SK-N-SH (cell line): ENCODE data around the gene ATG7. TPM values are rescaled to one million over a fixed set of nuclear protein-coding genes. Genes with fewer than 3 reads are reported as not detected.

Source experiments
- CTCF ChIA-PET: fragments of 300-600, 350-600 bp; formaldehyde crosslinking; extraction: SDS; loops from one replicate; lab custom pipeline; 2021; lab: Yijun Ruan, JAX
- POLR2A ChIA-PET: fragments of 350-600 bp; sonication (Branson Sonifier 250); formaldehyde crosslinking; extraction: SDS; loops from one replicate; lab custom pipeline; 2020; ENCODE audit warnings: antibody characterized with exemption, inconsistent platforms; lab: Yijun Ruan, JAX
- DNase-seq: peaks from one replicate; pipeline ENCODE4 v3.0.0; 2012
- H2AFZ ChIP-seq: fragments of 200-600 bp; sonication (generic); 2 replicates; pipeline ENCODE4 v1.8.1; 2016; ENCODE audit warnings: antibody characterized with exemption, mild to moderate bottlenecking, low read depth
- H3F3A ChIP-seq: fragments of 200-600 bp; sonication (generic); replicated peaks from 2 replicates; pipeline ENCODE3; 2016; ENCODE audit warnings: antibody characterized with exemption, mild to moderate bottlenecking; ENCODE audit not compliant: insufficient read depth
- H3K27ac ChIP-seq, 2 experiments: fragments of 200-500 bp in 1 of 2; fragments of 200-600 bp in 1 of 2; sonication (Bioruptor generic) in 1 of 2; sonication (generic), shearing (Covaris generic) in 1 of 2; 2 replicates each; pipeline versions ENCODE4 v1.5.1 to v1.6.1; 2014 to 2016; ENCODE audit warnings: low read depth in 2 of 2, inconsistent platforms in 1 of 2, low read length in 1 of 2, mild to moderate bottlenecking in 1 of 2, mixed read lengths in 1 of 2
- H3K27me3 ChIP-seq: fragments of 200-600 bp; sonication (generic), shearing (Covaris generic); 2 replicates; pipeline ENCODE4 v1.6.1; 2016; ENCODE audit warnings: mixed run types; ENCODE audit not compliant: insufficient read depth
- H3K36me3 ChIP-seq, 2 experiments: fragments of 200-500 bp in 1 of 2; fragments of 200-600 bp in 1 of 2; sonication (Bioruptor generic) in 1 of 2; sonication (generic) in 1 of 2; replicated peaks in 1 of 2; 2 replicates each; pipeline versions ENCODE3 to v1.5.1; 2014 to 2016; ENCODE audit warnings: low read length in 1 of 2, mild to moderate bottlenecking in 1 of 2; ENCODE audit not compliant: insufficient read depth in 2 of 2, control insufficient read depth in 1 of 2
- H3K4me1 ChIP-seq, 2 experiments: fragments of 200-500 bp in 1 of 2; fragments of 200-600 bp in 1 of 2; sonication (Bioruptor generic) in 1 of 2; sonication (generic), shearing (Covaris generic) in 1 of 2; 2 replicates each; pipeline versions ENCODE4 v1.5.1 to v1.6.1; 2014 to 2016; ENCODE audit warnings: low read depth in 1 of 2, low read length in 1 of 2, mixed run types in 1 of 2; ENCODE audit not compliant: insufficient read depth in 2 of 2, control insufficient read depth in 1 of 2
- H3K4me2 ChIP-seq: fragments of 200-600 bp; sonication (generic), shearing (Covaris generic); 2 replicates; pipeline ENCODE4 v1.6.1; 2017; ENCODE audit warnings: mixed run types
- H3K4me3 ChIP-seq, 2 experiments: fragments of 200-500 bp in 1 of 2; fragments of 200-600 bp in 1 of 2; sonication (Bioruptor generic) in 1 of 2; sonication (generic), shearing (Covaris generic) in 1 of 2; 2 replicates each; pipeline versions ENCODE4 v1.5.1 to v1.8.1; 2014 to 2016; ENCODE audit warnings: low read depth in 2 of 2, inconsistent platforms in 1 of 2, low read length in 1 of 2, mild to moderate bottlenecking in 1 of 2, mixed read lengths in 1 of 2, moderate library complexity in 1 of 2
- H3K79me2 ChIP-seq: fragments of 200-600 bp; sonication (generic); 2 replicates; pipeline ENCODE4 v1.8.1; 2017; ENCODE audit warnings: mild to moderate bottlenecking; ENCODE audit not compliant: insufficient read depth
- H3K9ac ChIP-seq: fragments of 200-600 bp; sonication (generic); 2 replicates; pipeline ENCODE4 v1.6.1; 2017; ENCODE audit warnings: mixed run types
- H3K9me2 ChIP-seq: fragments of 200-600 bp; sonication (generic); 2 replicates; pipeline ENCODE4 v1.6.1; 2017; ENCODE audit warnings: mixed run types
- H3K9me3 ChIP-seq: fragments of 200-600 bp; sonication (generic); 2 replicates; pipeline ENCODE4 v1.6.1; 2017; ENCODE audit warnings: mixed run types, mild to moderate bottlenecking, moderate library complexity
- H4K20me1 ChIP-seq: fragments of 200-600 bp; sonication (generic); 2 replicates; pipeline ENCODE4 v1.6.1; 2017; ENCODE audit warnings: mild to moderate bottlenecking, mixed run types; ENCODE audit not compliant: insufficient read depth
- CHD2 ChIP-seq: fragments of 150-350 bp; IDR thresholded peaks from 2 replicates; pipeline ENCODE4 v1.6.1; 2018; ENCODE audit warnings: low read length; ENCODE audit not compliant: partially characterized antibody
- CTCF ChIP-seq: fragments of 200-600 bp; sonication (generic); IDR thresholded peaks from 2 replicates; pipeline ENCODE4 v1.6.1; 2017; ENCODE audit warnings: antibody characterized with exemption, mild to moderate bottlenecking, moderate library complexity
- EP300 ChIP-seq, 2 experiments: IDR thresholded peaks; 2 replicates each; pipeline versions ENCODE4 v1.4.0 to v1.6.1; 2012; ENCODE audit warnings: borderline replicate concordance in 1 of 2, low read depth in 1 of 2, low read length in 1 of 2
- EZH2phosphoT487 ChIP-seq: fragments of 200-600 bp; sonication (generic); IDR thresholded peaks from 2 replicates; pipeline ENCODE4 v1.6.1; 2017; ENCODE audit warnings: low read depth, mixed run types, mild to moderate bottlenecking, antibody characterized with exemption, moderate library complexity, borderline replicate concordance
- FOXJ3 ChIP-seq: sonication (generic); formaldehyde crosslinking; IDR thresholded peaks from 2 replicates; pipeline ENCODE4 v1.5.1; 2020; ENCODE audit warnings: mild to moderate bottlenecking, missing genetic modification reagents
- FOXM1 ChIP-seq: IDR thresholded peaks from 2 replicates; pipeline ENCODE4 v1.4.0; 2012; ENCODE audit warnings: low read depth, mild to moderate bottlenecking
- IRF3 ChIP-seq: fragments of 150-350 bp; IDR thresholded peaks from 2 replicates; pipeline ENCODE4 v1.6.1; 2016; ENCODE audit warnings: mild to moderate bottlenecking, low read depth, low read length
- JUND ChIP-seq: IDR thresholded peaks from 2 replicates; pipeline ENCODE4 v1.4.0; 2012
- MEF2A ChIP-seq: IDR thresholded peaks from 2 replicates; pipeline ENCODE4 v1.4.0; 2012; ENCODE audit warnings: low read depth, borderline replicate concordance
- NFIC ChIP-seq: IDR thresholded peaks from 2 replicates; pipeline ENCODE4 v1.4.0; 2012; ENCODE audit warnings: borderline replicate concordance
- NRF1 ChIP-seq: IDR thresholded peaks from 2 replicates; pipeline ENCODE4 v1.6.1; 2012; ENCODE audit warnings: low read depth, mild to moderate bottlenecking, low read length
- PBX3 ChIP-seq: IDR thresholded peaks from 2 replicates; pipeline ENCODE4; 2012
- RCOR1 ChIP-seq: fragments of 150-350 bp; IDR thresholded peaks from 2 replicates; pipeline ENCODE4 v1.6.1; 2017; ENCODE audit warnings: antibody characterized with exemption, low read length
- RXRA ChIP-seq: IDR thresholded peaks from 2 replicates; pipeline ENCODE4 v1.4.0; 2012; ENCODE audit warnings: low read depth, mild to moderate bottlenecking, borderline replicate concordance
- TAF1 ChIP-seq: IDR thresholded peaks from 2 replicates; pipeline ENCODE4 v1.6.1; 2012; ENCODE audit warnings: low read depth, mild to moderate bottlenecking, low read length, moderate library complexity, borderline replicate concordance
- YY1 ChIP-seq: IDR thresholded peaks from 2 replicates; pipeline ENCODE4 v1.4.0; 2012; ENCODE audit warnings: low read depth, mild to moderate bottlenecking
- WGBS: methylation state at CpG from one replicate; pipeline ENCODE4 v1.1.6; 2017; ENCODE audit warnings: low lambda C conversion rate; 5-methylcytosine and 5-hydroxymethylcytosine counted together
- polyA plus RNA-seq, 3 experiments: library from polyadenylated mRNA; depleted of rRNA; stranded (reverse); fragments of >200 nt; gene quantifications; 2 replicates each; pipeline ENCODE4 v1.2.3, GENCODE V29; 2012
- TF ChIP-seq, protein P1 (sequence below): IDR thresholded peaks from 2 replicates; pipeline ENCODE4 v1.6.1; 2012; ENCODE audit warnings: mild to moderate bottlenecking, low read depth, low read length, moderate library complexity
- TF ChIP-seq, protein P2 (sequence below): IDR thresholded peaks from 2 replicates; pipeline ENCODE4 v1.4.0; 2012; ENCODE audit warnings: low read depth
- TF ChIP-seq, protein P3 (sequence below): IDR thresholded peaks from 2 replicates; pipeline ENCODE4 v1.4.0; 2012; ENCODE audit warnings: low read depth, borderline replicate concordance
- TF ChIP-seq, protein P4 (sequence below): fragments of 150-350 bp; IDR thresholded peaks from 2 replicates; pipeline ENCODE4 v1.6.1; 2017; ENCODE audit warnings: antibody characterized with exemption, low read length, low read depth, borderline replicate concordance

The ATG7 gene
- polyA plus RNA-seq, 1 of the 3 experiments (the other 2 are of a cell fraction), result 29.5 TPM

DNA sequence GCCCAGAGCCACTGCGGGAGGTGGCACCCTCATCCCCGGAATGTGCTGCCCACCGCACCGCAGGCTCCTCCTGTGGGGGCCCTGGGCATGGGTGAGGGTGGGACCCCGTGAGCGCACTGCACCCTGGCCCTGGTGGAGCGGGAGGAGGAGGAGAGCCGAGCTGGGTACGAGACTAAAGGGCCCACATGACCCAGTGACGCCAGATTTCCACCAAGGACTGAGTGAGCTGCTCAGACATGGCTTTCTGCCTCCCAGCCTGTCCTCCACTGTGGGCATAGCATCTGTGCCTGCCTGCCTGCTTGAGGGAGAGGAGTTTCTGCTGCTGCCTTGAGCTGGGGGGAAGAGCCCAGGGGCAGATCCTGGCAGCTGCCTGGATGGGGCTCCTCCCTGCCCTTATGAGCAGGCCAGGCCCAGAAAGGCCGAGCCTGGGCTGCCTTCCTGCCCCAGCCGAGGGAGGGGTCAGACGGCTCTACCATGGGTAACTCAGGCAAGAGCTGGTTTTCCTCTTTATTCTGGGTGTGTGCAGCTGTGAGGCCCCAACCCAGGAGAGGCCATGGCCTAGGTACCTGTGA is 283.1 kb downstream of the ATG7 start:
- Histone ChIP-seq H3F3A (peaks cover 34% of the 10 kb centered on the region), H3K79me2 (peaks cover 49% of the 10 kb centered on the region), H3K36me3 (peaks cover 25 to 49% of the 10 kb centered on the region in 2 experiments), H2AFZ (no peak overlapping the region), H3K9me3 (no peaks in the 10 kb centered on the region), H3K9me2 (no peaks in the 10 kb centered on the region), H3K4me1 (peaks cover 19 to 28% of the 10 kb centered on the region in 2 experiments; a peak in 2 of 4 replicates), H3K27ac (no peak overlapping the region), H3K4me3 (no peak overlapping the region), H3K27me3 (no peaks in the 10 kb centered on the region), H3K4me2 (no peak overlapping the region), H4K20me1 (peaks cover 43% of the 10 kb centered on the region), H3K9ac (no peak overlapping the region)
- no peak for DNase-seq
- 94% methylated on average over 4 of the region's 13 CpGs for WGBS
- TF ChIP-seq FOXM1 (no peak), NFIC (no peak), EP300 (IDR thresholded peaks at IDR 0.05; ENCODE audit: borderline replicate concordance in 1 of 2, low read depth in 1 of 2, low read length in 1 of 2) (no peak), FOXJ3 (CRISPR knock-in tag) (no peak), NRF1 (no peak), EZH2phosphoT487 (no peak), RCOR1 (no peak), TAF1 (no peak), RXRA (no peak), CTCF (no peak), CHD2 (no peak), YY1 (no peak), MEF2A (no peak), PBX3 (no peak), IRF3 (no peak), JUND (no peak)
- TF ChIP-seq, protein P1, sequence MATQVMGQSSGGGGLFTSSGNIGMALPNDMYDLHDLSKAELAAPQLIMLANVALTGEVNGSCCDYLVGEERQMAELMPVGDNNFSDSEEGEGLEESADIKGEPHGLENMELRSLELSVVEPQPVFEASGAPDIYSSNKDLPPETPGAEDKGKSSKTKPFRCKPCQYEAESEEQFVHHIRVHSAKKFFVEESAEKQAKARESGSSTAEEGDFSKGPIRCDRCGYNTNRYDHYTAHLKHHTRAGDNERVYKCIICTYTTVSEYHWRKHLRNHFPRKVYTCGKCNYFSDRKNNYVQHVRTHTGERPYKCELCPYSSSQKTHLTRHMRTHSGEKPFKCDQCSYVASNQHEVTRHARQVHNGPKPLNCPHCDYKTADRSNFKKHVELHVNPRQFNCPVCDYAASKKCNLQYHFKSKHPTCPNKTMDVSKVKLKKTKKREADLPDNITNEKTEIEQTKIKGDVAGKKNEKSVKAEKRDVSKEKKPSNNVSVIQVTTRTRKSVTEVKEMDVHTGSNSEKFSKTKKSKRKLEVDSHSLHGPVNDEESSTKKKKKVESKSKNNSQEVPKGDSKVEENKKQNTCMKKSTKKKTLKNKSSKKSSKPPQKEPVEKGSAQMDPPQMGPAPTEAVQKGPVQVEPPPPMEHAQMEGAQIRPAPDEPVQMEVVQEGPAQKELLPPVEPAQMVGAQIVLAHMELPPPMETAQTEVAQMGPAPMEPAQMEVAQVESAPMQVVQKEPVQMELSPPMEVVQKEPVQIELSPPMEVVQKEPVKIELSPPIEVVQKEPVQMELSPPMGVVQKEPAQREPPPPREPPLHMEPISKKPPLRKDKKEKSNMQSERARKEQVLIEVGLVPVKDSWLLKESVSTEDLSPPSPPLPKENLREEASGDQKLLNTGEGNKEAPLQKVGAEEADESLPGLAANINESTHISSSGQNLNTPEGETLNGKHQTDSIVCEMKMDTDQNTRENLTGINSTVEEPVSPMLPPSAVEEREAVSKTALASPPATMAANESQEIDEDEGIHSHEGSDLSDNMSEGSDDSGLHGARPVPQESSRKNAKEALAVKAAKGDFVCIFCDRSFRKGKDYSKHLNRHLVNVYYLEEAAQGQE, result no peak
- TF ChIP-seq, protein P2, sequence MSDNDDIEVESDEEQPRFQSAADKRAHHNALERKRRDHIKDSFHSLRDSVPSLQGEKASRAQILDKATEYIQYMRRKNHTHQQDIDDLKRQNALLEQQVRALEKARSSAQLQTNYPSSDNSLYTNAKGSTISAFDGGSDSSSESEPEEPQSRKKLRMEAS, result no peak
- TF ChIP-seq, protein P3, sequence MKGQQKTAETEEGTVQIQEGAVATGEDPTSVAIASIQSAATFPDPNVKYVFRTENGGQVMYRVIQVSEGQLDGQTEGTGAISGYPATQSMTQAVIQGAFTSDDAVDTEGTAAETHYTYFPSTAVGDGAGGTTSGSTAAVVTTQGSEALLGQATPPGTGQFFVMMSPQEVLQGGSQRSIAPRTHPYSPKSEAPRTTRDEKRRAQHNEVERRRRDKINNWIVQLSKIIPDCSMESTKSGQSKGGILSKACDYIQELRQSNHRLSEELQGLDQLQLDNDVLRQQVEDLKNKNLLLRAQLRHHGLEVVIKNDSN, result no peak
- TF ChIP-seq, protein P4, sequence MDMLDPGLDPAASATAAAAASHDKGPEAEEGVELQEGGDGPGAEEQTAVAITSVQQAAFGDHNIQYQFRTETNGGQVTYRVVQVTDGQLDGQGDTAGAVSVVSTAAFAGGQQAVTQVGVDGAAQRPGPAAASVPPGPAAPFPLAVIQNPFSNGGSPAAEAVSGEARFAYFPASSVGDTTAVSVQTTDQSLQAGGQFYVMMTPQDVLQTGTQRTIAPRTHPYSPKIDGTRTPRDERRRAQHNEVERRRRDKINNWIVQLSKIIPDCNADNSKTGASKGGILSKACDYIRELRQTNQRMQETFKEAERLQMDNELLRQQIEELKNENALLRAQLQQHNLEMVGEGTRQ, result no peak
- POLR2A ChIA-PET, result interaction anchor here (0.5 to 1.4 kb wide), 2 partner anchors 17 to 76 kb away, joined by 4 to 5 read pairs; no protein-coding TSS in a partner anchor
- CTCF ChIA-PET, result interaction anchor here (0.8 to 1.9 kb wide), 3 partner anchors 14 to 96 kb away, joined by 3 to 6 read pairs (median 4); no protein-coding TSS in a partner anchor
